PFSK-1 (cell line): ENCODE measurements around the gene DSG4.

ENCODE experiments used
- POLR2AphosphoS5 ChIP-seq: IDR thresholded peaks from 2 replicates; pipeline ENCODE4 v1.6.1; 2012; ENCODE audit warnings: low read depth, mild to moderate bottlenecking, control low read depth, low read length, moderate library complexity
- SIN3A ChIP-seq: IDR thresholded peaks from 2 replicates; pipeline ENCODE4 v1.6.1; 2012; ENCODE audit warnings: mild to moderate bottlenecking, low read length, moderate library complexity, borderline replicate concordance; ENCODE audit not compliant: insufficient read depth
- TAF1 ChIP-seq: IDR thresholded peaks from 2 replicates; pipeline ENCODE4 v1.6.1; 2012; ENCODE audit warnings: low read length, control low read depth, borderline replicate concordance; ENCODE audit not compliant: insufficient read depth
- TF ChIP-seq, protein P1 (sequence below), 2 experiments: IDR thresholded peaks; 2 replicates each; pipeline versions ENCODE4 v1.6.1 to v1.8.0; 2011 to 2012; ENCODE audit warnings: low read depth in 2 of 2, low read length in 2 of 2, control low read depth in 1 of 2, inconsistent platforms in 1 of 2, mild to moderate bottlenecking in 1 of 2, moderate library complexity in 1 of 2; ENCODE audit not compliant: insufficient read depth in 1 of 2

DNA sequence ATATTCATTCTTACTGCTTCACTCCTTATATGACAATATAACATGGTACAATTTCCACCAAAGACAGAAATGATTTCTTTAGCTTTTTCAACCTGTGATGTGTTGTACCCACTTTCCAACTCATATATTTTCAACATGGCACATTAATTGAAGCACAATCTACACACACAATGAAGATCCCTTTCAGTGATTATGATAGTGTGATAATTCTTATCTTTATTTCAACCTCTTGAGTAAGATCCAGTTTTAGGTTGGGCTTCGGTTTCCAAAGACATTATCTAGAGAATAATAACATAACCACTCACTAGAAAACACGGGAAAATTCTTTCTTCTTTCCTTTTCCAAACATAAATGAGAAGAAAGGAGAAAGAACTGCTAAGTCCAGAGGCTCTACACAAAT, 67.6 kb downstream of the DSG4 start:
- TF ChIP-seq POLR2AphosphoS5, result no peak
- no peak for TF ChIP-seq TAF1
- TF ChIP-seq SIN3A, result no peak
- TF ChIP-seq, protein P1, sequence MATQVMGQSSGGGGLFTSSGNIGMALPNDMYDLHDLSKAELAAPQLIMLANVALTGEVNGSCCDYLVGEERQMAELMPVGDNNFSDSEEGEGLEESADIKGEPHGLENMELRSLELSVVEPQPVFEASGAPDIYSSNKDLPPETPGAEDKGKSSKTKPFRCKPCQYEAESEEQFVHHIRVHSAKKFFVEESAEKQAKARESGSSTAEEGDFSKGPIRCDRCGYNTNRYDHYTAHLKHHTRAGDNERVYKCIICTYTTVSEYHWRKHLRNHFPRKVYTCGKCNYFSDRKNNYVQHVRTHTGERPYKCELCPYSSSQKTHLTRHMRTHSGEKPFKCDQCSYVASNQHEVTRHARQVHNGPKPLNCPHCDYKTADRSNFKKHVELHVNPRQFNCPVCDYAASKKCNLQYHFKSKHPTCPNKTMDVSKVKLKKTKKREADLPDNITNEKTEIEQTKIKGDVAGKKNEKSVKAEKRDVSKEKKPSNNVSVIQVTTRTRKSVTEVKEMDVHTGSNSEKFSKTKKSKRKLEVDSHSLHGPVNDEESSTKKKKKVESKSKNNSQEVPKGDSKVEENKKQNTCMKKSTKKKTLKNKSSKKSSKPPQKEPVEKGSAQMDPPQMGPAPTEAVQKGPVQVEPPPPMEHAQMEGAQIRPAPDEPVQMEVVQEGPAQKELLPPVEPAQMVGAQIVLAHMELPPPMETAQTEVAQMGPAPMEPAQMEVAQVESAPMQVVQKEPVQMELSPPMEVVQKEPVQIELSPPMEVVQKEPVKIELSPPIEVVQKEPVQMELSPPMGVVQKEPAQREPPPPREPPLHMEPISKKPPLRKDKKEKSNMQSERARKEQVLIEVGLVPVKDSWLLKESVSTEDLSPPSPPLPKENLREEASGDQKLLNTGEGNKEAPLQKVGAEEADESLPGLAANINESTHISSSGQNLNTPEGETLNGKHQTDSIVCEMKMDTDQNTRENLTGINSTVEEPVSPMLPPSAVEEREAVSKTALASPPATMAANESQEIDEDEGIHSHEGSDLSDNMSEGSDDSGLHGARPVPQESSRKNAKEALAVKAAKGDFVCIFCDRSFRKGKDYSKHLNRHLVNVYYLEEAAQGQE (IDR thresholded peaks at IDR 0.05; ENCODE audit: insufficient read depth in 1 of 2, low read depth in 2 of 2, low read length in 2 of 2), result no peak
